ENCODE results near the gene BNC2. TPM values are rescaled to one million over a fixed set of nuclear protein-coding genes. Genes with fewer than 3 reads are reported as not detected.

Gene BNC2
- total RNA-seq, 4 donors from 2014 or later: 3.8 to 14.9 (median 8.2) TPM

DNA sequence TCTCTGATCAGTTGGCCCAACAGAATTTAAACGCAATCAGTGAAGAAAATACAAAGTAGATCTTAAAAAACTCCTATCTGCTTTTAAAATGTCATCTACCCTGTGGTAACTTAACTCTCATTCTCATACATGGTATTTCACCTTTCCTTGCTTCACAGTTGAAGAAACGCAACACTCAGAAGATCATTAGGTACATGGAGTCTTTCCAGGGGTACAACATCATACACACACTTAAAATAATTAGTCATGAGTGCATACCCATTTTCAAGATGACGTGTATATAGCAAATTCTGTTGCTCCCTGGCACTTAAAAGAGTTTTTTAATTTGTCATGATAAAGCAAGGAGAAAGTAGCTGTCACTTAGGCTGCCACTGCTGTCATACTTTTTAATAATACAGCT is 259.9 kb downstream of the BNC2 start:
- intact Hi-C loops (cut with DNase I): no loop called here
- no peaks in the 10 kb centered on the region for H3K36me3 ChIP-seq
- no peak for DNase-seq
- H3K9me3 ChIP-seq: no peaks in the 10 kb centered on the region
- WGBS, 2 donors: 63 to 87% methylated on average over 3 of the region's 3 CpGs
- H3K4me1 ChIP-seq: peaks cover 0 to 10% of the 10 kb centered on the region in 2 donors
- H3K27ac ChIP-seq: no peak overlapping the region
- H3K27me3 ChIP-seq: no peaks in the 10 kb centered on the region
- TF ChIP-seq POLR2A (IDR thresholded peaks at IDR 0.05): no peak
- TF ChIP-seq, protein P1, sequence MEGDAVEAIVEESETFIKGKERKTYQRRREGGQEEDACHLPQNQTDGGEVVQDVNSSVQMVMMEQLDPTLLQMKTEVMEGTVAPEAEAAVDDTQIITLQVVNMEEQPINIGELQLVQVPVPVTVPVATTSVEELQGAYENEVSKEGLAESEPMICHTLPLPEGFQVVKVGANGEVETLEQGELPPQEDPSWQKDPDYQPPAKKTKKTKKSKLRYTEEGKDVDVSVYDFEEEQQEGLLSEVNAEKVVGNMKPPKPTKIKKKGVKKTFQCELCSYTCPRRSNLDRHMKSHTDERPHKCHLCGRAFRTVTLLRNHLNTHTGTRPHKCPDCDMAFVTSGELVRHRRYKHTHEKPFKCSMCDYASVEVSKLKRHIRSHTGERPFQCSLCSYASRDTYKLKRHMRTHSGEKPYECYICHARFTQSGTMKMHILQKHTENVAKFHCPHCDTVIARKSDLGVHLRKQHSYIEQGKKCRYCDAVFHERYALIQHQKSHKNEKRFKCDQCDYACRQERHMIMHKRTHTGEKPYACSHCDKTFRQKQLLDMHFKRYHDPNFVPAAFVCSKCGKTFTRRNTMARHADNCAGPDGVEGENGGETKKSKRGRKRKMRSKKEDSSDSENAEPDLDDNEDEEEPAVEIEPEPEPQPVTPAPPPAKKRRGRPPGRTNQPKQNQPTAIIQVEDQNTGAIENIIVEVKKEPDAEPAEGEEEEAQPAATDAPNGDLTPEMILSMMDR (IDR thresholded peaks at IDR 0.05): no peak
- H3K4me3 ChIP-seq (replicated peaks in 1 of 3): no peak overlapping the region

GRCh38 chr9:16608906-16609305 is 261.6 kb downstream of the BNC2 start:
- intact Hi-C loops (cut with DNase I): no loop called here
- TF ChIP-seq, protein P1 (IDR thresholded peaks at IDR 0.05): no peak
- peaks cover 0 to 10% of the 10 kb centered on the region in 2 donors for H3K4me1 ChIP-seq
- no peak for DNase-seq
- 87 to 95% methylated on average over 2 of the region's 2 CpGs for WGBS, 2 donors
- no peak overlapping the region for H3K4me3 ChIP-seq (replicated peaks in 1 of 3)
- H3K27me3 ChIP-seq: no peaks in the 10 kb centered on the region
- no peaks in the 10 kb centered on the region for H3K36me3 ChIP-seq
- no peak overlapping the region for H3K27ac ChIP-seq
- H3K9me3 ChIP-seq: no peaks in the 10 kb centered on the region

GRCh38 chr9:16602494-16602893 is 268.0 kb downstream of the BNC2 start:
- Histone ChIP-seq H3K27ac (no peak overlapping the region), H3K4me1 (no peaks in the 10 kb centered on the region), H3K4me3 (replicated peaks in 1 of 3) (no peak overlapping the region), H3K9me3 (no peaks in the 10 kb centered on the region), H3K36me3 (no peaks in the 10 kb centered on the region), H3K27me3 (no peaks in the 10 kb centered on the region)
- TF ChIP-seq POLR2A (IDR thresholded peaks at IDR 0.05): no peak
- TF ChIP-seq, protein P1 (IDR thresholded peaks at IDR 0.05): no peak
- no peak for DNase-seq
- intact Hi-C loops (cut with DNase I): no loop called here
- 93 to 98% methylated on average over 2 of the region's 2 CpGs for WGBS, 2 donors

- no peak overlapping the region for H3K27ac ChIP-seq
- H3K4me3 ChIP-seq (replicated peaks in 1 of 3): no peak overlapping the region
- H3K9me3 ChIP-seq: no peaks in the 10 kb centered on the region
- no peaks in the 10 kb centered on the region for H3K36me3 ChIP-seq
- DNase-seq: no peak
- intact Hi-C loops (cut with DNase I): no loop called here
- H3K27me3 ChIP-seq: no peaks in the 10 kb centered on the region
- no peak for TF ChIP-seq POLR2A (IDR thresholded peaks at IDR 0.05)
- TF ChIP-seq, protein P1 (IDR thresholded peaks at IDR 0.05): peak in 1 of 6 experiments; percentile 9
- no peaks in the 10 kb centered on the region for H3K4me1 ChIP-seq
These were observed 268.5 kb downstream of the BNC2 start for GRCh38 chr9:16601991-16602390.

GRCh38 chr9:16598316-16598715 is 272.2 kb downstream of the BNC2 start:
- H3K9me3 ChIP-seq: no peaks in the 10 kb centered on the region
- H3K27me3 ChIP-seq: no peaks in the 10 kb centered on the region
- intact Hi-C loops (cut with DNase I): no loop called here
- no peak overlapping the region for H3K4me3 ChIP-seq (replicated peaks in 1 of 3)
- DNase-seq: no peak
- TF ChIP-seq, protein P1 (IDR thresholded peaks at IDR 0.05): no peak
- TF ChIP-seq POLR2A (IDR thresholded peaks at IDR 0.05): no peak
- no peak overlapping the region for H3K27ac ChIP-seq
- no peaks in the 10 kb centered on the region for H3K4me1 ChIP-seq
- WGBS, 2 donors: 85 to 87% methylated on average over 3 of the region's 3 CpGs
- H3K36me3 ChIP-seq: no peaks in the 10 kb centered on the region
